ENCODE measurements around the gene MAGI2.
"Not testable (repeated sequence)": the region's sequence is repeated elsewhere in the genome, so short reads cannot be mapped to it uniquely, and the experiment has no call there.

Gene MAGI2

DNA sequence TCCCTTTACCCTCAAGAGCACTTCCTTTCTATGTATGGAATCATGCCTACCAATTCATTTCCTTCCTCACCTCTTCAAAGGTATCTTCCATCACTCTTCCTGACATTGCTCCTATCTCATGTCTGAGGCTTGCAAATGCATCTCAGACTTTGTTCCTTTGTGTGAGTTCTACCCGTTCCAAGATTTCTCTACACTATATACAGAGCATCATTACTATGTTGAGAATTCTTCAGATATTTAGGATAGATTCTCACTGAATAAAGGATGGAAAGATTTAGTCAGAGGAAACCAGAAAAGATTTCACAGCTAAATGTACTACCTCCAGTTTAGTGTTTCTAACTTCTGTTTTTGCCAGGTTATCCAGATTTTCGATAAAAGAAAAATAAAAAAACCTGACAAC lies 1192.2 kb downstream of the MAGI2 start:
- DNase-seq (ENCODE audit: low read depth in 1 of 2, low spot score in 1 of 2), result no peak

- no peak for DNase-seq (ENCODE audit: low read depth in 1 of 2, low spot score in 1 of 2)
Measured at GRCh38 chr7:78260826-78261225, 1192.6 kb downstream of the MAGI2 start.

DNA sequence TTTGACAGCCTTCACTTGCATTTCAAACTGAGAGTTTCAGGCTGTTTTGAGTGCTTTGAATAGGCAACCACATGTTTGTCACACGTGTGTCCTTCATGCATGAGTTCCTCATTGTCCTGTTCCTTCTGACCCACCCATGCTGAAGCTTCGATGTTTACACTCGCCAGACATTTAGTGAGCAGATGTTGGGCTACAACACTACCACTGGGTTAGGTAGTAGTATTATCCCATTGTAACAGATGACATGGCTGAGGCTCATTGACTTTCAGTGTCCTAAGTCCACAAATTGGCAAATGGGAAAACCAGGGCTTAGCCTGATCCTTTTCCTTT lies 1198.8 kb downstream of the MAGI2 start:
- no peak for DNase-seq (ENCODE audit: low read depth in 1 of 2, low spot score in 1 of 2)

DNA sequence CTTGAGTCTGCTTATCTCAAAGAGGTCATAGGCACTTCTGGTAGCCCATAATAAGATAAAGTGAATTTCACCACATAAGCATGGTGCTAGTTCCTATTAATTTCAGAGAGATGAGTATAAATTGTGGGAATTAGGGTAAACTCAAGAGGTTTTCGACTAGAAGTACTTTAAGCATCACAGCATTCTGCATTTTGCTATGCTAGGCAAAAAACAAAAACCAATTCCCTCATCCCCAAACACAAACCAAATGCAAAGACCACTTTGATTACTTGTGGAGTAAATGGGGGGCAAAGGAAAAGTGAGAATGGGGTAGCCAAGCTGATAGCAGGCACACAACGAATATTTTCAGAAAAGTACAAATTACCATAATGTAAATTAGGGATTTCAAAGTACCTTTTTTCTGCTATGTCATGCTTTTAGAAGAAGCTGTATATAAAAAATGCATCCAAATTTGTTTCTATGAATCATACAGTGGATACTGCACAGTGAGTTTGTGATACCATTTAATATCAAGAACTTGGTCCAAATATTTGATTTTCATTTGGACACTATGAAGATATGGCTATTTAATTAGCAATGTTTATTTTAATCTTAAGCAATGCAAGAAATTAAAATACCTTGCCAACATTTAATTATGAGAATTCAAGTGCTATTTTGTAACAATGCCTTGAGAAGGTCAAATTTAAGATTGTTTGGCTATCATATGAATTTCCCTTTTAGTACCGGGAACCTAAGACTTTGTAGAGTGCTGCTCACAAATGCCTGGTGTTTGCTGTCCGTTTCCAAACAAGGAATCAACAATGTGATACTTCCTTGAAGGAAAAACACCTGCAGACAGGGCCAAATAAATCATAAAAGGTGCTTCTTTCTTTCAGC lies 1199.4 kb downstream of the MAGI2 start:
- no peak for DNase-seq (ENCODE audit: low read depth in 1 of 2, low spot score in 1 of 2)

DNA sequence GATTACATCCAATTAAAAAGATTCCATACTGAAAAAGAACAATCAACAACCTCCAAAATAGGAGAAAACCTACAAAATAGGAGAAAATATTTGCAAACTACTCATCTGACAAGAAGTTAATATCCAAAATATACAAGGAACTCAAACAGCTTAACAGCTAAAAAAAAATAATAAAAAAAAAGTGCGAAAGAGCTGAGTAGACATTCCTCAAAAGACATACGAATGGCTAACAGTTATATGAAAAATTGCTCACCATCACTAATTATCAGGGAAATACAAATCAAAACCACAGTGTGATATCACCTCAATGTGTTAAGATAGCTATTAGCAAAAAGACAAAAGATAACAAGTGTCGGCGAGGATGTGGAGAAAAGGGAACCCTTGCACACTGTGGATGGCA lies 1204.6 kb downstream of the MAGI2 start:
- no peak for DNase-seq (ENCODE audit: low read depth in 1 of 2, low spot score in 1 of 2)

DNA sequence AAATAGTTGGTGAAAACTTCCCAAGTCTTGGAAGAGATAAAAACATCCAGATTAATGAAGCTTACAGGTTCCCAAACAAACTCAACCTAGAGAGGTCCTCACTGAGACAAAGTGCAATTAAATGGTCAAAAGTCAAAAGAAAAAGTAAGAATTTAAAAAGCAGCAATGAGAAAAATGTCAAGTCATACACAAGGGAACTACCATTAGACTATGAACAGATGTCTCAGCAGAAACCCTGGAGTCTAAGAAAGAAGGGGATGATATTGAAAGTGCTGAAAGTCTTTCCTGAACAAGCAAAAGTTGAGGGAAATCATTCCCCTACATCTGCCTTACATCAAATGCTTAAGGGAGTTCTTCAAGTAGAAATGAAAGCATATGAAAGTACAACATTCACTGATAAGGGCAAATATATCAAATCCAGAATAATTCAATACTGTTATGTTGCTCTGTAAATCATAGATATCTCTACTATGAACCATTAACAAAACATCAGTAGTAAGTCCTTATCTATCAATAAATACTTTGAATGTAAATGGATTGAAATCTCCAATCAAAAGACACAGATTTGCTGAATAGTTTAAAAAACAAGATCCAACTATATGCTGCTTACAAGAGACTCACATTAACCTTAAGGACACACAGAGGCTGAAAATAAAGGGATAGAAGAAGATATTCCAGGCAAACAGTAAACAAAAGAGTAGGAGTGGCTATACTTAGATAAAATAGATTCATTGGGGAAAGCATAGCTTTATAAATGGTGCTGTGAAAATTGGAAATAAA lies 1205.4 kb downstream of the MAGI2 start:
- DNase-seq (ENCODE audit: low read depth in 1 of 2, low spot score in 1 of 2), result no peak

- DNase-seq (ENCODE audit: low read depth in 1 of 2, low spot score in 1 of 2), result not testable (repeated sequence)
Measured at GRCh38 chr7:78240179-78240578, 1213.3 kb downstream of the MAGI2 start.

DNA sequence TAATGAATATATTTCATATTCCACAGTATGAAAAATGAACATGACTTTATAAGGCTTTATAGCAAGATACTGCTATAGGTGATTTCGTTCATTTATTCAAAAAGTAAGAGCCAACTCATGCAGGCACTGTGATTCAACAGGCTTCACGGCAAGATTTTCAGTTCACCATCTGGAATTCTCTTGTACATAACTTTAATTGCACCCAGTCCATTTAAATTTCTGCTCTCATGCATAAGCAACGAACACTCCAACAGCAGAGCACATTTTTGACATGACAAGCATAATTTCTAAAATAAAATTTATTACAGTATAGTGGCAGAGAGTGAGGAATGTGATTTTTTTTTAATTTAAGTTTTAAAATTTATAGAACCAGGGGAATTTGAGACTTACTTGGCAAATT lies 1218.8 kb downstream of the MAGI2 start:
- no peak for DNase-seq (ENCODE audit: low read depth in 1 of 2, low spot score in 1 of 2)

GRCh38 chr7:78232806-78233205 lies 1220.7 kb downstream of the MAGI2 start:
- no peak for DNase-seq (ENCODE audit: low read depth in 1 of 2, low spot score in 1 of 2)

DNA sequence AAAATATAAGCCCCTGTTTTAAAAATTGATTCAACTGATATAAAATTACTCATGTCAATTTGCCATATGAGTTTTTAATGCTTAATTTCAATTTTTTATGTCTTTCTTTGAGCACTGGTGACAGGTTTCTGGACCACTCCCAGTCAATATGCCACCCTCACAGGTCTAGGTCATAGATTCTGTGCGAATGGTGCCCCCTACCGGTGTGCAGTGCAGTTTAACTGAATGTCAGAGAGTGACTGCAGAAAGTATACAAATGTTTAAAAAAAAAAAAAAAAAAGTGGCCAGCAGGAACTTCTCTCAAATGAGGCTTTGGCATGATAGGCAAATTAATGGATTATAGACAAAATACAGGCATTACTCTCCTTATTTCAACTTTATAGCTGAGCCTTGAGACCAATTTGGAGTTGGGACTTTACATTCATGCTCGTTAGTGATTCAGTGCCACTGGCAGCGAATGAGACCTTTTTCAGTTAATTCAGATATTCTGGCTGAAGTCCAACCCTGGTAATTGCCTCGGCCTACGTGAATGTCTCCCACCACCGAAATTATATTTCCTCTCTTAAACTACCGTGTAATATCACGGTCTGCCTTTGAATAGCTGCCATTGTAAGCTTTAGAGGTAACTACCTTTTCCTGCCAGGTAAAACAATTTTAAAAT lies 1227.3 kb downstream of the MAGI2 start:
- no peak for DNase-seq (ENCODE audit: low read depth in 1 of 2, low spot score in 1 of 2)

- no peak for DNase-seq (ENCODE audit: low read depth in 1 of 2, low spot score in 1 of 2)
Measured at GRCh38 chr7:78225534-78225933, 1227.9 kb downstream of the MAGI2 start.

GRCh38 chr7:78224923-78225322 lies 1228.5 kb downstream of the MAGI2 start:
- DNase-seq (ENCODE audit: low read depth in 1 of 2, low spot score in 1 of 2), result no peak

DNA sequence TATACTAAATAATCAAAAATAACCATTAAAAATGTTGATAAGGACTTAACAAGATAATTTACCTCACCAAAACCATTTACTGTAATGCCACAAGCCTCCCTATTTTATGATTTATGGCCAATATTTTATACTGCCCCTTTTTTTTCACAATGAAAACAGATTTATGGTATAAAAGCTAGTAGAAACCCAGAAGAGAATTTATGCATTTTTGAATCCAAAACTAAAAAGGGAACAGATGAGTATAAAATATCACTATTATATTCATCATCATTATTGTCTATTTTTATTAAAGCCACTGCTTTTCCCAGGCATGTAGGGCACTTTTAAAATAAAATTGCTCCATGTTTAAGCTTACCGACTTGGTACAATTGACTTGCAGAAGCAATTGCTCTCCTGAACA lies 1229.9 kb downstream of the MAGI2 start:
- no peak for DNase-seq (ENCODE audit: low read depth in 1 of 2, low spot score in 1 of 2)

GRCh38 chr7:78222001-78222751 lies 1231.3 kb downstream of the MAGI2 start:
- DNase-seq (ENCODE audit: low read depth in 1 of 2, low spot score in 1 of 2), result no peak

GRCh38 chr7:78220754-78221153 lies 1232.7 kb downstream of the MAGI2 start:
- DNase-seq (ENCODE audit: low read depth in 1 of 2, low spot score in 1 of 2), result no peak

- DNase-seq (ENCODE audit: low read depth in 1 of 2, low spot score in 1 of 2), result no peak
Measured at GRCh38 chr7:78218876-78219275, 1234.6 kb downstream of the MAGI2 start.

GRCh38 chr7:78218051-78218450 lies 1235.4 kb downstream of the MAGI2 start:
- DNase-seq (ENCODE audit: low read depth in 1 of 2, low spot score in 1 of 2), result no peak

DNA sequence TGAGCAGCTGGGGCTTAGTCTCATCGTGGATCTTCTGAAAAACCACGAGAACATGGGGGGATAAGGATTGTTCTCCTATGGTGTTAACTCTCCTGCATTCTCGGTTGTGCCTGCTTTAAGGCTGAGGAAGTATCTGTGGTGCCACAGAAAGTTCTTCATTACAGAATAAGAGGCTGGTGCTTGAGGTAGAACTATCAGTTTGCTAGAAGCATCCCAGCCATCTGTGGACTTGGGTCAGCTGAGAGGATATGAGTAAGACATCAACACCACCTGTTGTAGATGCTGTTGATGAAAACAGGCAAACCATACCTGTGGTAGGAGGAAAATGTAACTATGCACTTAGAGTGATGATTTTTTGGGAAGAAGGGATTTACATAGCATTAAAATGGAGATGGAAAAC lies 1238.3 kb downstream of the MAGI2 start:
- DNase-seq (ENCODE audit: low read depth in 1 of 2, low spot score in 1 of 2), result no peak

DNA sequence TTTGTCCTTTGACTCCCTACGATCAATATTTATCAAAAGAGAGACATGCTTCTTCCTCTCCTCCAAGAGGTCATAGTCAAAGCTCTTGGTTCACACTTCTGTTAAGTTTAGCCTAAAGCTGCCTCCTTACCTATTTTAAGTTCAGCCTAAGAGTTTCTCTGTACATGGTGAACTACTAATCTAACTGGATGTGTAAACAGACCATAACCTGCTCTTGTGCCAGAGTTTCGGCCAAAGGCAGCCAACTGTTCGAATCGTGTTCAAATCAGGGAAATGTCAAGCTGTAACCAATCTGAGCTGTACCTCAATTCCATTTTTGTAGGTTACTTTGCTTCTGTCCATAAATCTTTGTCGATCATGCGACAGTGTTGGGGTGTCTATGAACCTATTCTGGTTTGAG lies 1240.1 kb downstream of the MAGI2 start:
- DNase-seq (ENCODE audit: low read depth in 1 of 2, low spot score in 1 of 2), result no peak

DNA sequence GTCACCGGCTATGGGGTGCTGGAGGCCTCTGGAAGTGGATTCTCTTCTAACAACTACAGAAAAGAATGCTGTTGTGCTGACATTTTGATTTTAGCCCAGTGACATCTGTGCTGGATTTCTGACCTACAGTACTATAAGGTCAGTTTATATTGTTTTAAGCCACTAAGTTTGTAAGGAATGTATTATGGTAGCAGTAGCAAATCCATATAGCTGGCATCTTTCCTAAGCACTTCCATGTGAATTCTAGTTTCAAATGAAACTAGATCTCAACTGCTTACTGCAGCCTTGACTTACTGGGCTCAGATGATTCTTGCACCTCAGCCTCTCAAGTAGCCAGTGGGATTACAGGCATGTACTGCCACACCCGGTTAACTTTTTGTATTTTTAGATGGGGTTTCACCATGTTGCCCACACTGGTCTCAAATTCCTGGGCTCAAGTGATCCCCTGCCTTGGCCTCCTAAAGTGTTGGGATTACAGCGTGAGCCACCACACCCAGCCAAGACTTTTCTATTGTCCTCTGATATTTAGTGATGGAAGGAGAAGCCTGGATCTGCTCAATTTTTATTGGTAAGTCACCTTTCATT lies 1240.9 kb downstream of the MAGI2 start:
- no peak for DNase-seq (ENCODE audit: low read depth in 1 of 2, low spot score in 1 of 2)

DNA sequence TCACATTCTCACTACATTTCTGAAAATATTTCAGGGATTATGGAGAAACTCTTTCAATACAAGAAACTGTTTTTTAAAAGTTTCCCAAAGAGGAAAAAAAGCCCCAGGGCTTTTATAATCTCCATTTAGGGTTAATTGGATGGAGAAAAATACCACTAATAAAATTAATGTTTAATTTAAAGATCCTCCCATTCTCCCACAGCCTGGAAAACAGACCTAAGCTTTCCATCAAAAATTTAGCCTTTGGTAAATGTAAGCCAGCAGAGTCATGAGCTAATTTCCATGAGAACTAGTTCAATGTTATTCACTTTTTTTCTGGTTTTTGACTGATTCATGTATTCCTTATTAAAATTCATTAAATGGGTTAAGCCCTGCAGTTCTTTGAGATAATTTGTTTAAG lies 1246.2 kb downstream of the MAGI2 start:
- no peak for DNase-seq (ENCODE audit: low read depth in 1 of 2, low spot score in 1 of 2)
